Measurements from ENCODE around the gene ZNF76. TPM values are rescaled to one million over a fixed set of nuclear protein-coding genes. Genes with fewer than 3 reads are reported as not detected.

ZNF76 gene
- 18.5 TPM for polyA plus RNA-seq (2013, experiment 1 of 2; ENCODE audit: insufficient read length)
- polyA plus RNA-seq (2013, experiment 2 of 2; ENCODE audit: insufficient read length): 17.4 TPM

DNA sequence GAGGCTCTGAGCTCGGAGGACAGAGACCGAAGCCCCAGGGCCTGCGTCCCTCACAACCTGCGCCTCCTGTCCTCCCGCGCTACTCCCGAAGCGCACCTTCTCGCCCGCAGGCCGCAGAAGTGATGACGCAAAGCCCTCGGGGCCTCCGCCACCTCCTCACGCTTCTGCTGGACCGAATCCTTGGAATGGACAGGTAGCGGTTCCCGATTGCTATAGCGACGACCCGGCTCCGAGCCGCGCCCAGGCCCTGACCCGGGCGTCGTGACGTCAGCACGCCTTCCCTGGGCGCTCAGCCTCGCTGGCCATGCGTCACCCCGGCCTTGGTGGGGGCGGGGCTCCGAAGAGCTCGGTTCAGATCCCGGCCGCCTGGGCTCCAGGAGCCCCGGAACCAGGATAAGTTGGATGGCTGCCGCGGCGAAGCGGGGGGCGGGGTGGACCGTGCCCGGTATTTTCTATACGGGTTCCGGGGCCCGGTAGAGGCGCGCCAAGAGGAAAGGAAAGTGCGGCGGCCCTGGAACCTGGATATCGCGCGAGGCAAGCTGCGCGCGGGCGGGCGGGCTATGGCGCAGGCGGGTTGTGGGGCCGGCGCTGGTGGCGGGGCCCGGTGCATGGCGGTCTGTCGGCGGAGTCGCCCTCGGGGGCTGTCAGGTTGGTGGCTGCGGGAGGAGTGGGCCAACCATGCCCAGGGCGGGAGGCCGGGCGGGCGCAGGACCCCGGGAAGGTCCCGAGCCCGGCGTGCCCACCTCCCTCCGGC lies at the start of gene ZNF76:
ZNF76 (plus strand) TSS at position 542 of the 754 bp plus-strand sequence. CDS start 21,417 bp downstream, outside the sequence.
- DNase-seq: peak; percentile 97

GRCh38 chr6:35213298-35213791 lies 46.2 kb upstream of the ZNF76 start:
- DNase-seq: no peak

DNA sequence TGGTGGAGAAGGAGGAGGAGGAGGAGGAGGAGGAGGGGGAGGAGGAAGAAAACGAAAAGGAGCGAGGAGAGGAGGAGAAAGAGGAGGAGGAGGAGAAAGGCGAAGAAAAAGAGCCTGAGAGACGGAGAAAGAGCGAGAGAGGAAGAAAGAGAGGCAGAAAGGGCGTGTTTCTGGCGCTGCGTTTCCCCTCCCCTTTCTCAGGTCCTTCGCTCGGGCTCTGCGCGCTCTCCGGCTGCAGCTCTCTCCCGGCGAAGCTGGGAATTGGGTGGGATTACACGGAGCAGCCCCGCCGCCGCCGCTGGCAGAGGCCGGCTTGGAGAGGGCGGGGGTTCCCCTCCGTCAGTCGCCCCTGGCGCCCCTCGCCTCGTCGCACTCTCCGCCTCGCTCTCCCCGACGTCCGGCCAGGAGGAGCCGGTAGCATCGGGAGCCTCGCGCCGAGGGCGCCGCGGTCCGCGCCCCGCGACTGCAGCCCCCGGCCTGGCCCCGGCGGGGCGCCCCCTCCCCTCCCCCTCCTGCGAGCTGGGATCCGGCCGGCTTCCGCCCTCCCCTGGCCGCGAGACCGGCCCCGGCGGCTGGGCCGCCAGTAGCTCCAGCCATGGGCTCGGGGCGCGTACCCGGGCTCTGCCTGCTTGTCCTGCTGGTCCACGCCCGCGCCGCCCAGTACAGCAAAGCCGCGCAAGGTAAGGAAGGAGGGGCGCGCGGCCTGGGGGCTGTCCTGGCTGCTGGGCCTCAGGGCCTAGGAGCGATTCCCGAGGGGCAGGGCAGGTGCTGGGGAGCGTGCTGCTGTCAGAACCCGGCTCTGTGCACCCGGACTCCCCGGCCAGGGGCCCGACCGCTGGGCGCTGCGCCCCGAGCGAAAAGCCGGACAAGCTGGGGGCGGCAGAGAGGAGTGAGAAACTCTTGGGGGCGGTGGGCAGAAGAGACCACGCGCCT lies 45.4 kb upstream of the ZNF76 start, which contains the start of gene SCUBE3:
SCUBE3 (plus strand) TSS at position 133 of the 933 bp plus-strand sequence; CDS start at position 596, 463 bp downstream.
- DNase-seq: peak; percentile 58

DNA sequence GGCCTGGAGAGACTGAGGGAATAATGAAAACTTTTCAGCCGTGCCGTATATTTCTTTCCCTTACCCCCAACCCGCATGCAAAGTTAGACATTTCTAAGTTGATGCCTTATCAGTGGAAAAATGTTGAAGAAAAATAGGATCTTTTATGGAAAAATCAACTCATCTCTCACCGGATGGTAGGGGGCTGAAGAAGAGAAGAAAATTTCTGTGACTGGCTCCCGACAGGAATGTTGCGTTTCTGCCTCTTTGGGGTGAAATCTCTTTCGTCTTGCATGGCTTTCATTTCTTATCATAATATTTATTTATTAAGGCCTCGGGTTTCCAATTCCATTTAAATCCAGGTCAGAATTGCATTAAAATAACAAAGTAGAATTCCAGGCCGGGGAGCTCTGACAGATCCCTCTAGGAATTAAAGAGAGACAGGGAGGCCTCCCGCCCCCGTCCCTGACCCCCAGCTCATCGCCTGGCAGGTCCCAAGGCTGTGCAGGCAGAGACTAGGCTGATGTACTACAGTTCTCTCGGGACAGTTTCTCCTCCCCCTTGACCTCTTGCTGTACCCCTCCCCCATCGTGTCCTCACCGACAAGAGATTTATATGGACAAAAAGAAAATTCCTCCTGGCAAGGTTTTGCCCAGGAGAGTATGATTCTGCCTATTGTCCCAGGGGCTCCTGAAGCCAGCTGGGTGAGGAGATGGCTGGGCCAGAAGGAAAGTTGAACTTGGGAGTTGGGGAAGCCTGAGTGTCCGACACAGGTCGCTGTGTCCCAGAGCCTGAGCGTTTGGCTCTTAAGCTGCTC lies 44.5 kb upstream of the ZNF76 start:
- DNase-seq: no peak

DNA sequence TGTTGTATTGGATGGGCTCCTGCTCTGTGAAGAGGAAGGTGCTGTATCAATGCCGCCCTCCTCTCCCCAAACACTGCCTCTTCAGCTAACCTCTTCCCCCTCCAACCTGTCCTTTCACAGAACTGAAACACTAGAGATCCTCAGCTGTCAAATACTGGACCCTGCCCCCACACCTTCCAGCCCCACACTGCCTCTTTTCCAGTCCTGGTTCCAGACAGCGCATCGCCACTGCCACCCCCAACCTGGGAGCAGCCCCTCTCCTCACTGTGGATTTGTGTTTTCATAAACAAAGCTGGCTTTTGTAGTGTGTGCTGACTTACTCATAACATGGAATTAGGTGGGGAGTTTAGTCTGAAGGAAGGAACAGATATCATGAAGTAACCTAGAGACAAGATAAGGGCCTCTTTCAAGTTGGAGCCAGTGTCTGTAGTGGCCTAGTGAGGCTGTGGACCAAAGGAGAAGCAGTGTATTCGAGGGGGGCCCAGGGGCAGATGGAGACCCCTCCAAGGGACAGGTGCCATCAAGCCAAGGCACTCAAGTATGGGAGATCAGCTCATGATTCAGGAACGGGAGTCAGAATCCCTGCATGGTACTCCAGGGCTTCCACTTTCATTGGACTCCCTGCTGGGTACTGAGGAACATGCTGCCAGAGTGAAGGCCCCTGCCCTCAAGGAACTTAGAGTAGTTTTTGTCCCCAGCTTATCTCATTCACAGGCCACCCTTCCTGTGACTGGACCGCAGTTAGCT lies 43.7 kb upstream of the ZNF76 start:
- DNase-seq: no peak

DNA sequence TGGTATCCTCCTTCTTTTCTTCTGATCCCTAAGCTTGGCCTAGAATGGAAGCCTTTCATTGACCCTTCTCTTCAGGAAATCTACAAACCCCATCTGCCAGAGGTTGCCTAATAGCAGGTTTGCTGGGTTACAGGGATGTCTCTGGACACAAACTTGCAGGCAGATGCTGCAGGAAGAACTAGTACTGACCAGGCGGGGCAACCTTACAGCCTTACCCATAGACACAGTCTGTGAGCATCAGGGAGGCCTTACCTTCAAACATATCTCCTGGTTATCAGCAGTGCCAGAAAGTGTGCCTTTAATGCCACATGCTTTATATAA lies 43.2 kb upstream of the ZNF76 start:
- no peak for DNase-seq

DNA sequence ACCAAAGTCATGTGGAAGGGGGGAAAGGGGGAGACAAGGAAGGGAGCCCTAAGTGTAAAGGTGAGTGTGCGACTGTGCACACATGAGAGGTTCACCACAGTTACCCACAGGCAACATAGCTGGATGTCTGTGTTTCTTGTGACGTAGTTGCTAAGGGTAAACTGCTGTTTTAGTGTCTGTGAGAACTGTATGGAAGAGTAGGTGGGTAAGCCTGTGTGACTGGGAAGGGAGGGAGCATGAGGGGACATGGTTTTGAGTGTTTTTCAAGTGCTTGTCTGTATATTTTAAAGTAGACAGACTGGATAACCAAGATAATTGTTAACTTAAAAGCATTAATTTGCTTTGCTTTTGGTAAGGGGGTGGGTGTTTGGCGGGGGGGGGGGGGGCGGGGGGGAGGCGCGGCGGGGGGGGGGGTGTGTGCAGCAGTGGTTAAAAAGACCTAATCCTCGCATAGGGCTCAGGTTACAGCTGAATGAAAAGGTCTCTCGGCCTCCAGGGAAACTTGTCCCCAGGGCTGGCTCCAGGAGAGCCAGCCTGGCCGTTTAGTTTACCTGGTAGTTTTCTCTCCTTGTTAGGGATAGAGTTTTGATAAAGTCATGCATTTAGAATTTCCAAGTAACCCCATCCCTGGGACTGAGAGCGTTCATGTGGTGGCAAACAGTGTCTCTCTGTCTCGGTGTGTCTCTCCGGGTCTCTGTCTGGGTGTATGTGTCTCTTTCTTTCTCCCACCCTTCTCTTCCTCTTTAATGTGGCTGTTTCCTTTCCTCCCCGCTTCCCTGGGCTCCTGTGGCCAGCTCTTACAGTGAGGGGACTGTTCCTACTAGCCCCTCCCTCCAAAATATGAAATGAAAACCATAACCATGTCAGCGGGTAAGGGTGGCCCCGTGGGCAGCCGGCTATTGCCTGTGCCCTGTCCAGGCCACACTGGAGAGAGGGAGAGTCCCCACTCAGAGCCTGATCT lies 42.4 kb upstream of the ZNF76 start:
- DNase-seq: no peak

DNA sequence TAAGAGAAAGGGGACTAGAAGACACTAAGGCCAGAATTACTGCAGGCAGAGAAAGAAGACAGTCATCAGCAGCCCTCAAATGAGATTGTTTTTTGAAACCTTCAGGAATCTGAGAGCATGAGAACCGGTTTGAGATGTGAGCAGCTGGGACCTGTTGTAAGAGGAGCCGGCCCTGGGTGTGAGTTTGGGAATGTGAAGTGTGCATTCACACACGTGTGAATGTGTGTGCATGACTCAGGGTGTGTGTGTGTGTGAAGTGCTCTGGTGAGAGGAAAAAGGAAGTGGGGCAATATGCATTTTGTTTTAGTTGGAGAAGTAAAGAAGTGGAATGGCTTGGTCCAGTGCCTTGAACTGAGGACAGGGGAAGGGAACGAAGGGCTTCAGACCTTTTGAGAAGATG lies 41.5 kb upstream of the ZNF76 start:
- DNase-seq: peak; percentile 62

DNA sequence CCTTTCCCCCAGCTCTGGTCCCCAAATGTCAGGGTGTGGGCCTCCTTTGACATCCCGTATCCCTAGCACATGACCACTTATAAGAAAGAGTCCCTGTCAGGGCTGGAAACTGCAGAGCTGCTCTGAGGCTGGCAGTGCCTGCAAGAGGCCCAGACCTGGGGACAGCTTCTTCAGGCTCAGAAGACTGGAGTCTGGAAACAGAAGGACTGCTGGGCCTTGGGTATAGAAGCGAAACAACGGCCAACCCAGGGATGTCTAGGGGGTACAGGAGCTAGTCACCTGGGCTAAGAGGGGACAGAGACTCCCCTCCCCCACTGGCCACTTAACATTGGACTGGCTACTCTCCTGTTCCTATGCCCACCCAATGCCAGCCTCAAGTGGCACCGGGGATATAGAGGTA lies 41.1 kb upstream of the ZNF76 start:
- no peak for DNase-seq

- peak; percentile 39 for DNase-seq
Observed at GRCh38 chr6:35219683-35220326, 39.7 kb upstream of the ZNF76 start.

DNA sequence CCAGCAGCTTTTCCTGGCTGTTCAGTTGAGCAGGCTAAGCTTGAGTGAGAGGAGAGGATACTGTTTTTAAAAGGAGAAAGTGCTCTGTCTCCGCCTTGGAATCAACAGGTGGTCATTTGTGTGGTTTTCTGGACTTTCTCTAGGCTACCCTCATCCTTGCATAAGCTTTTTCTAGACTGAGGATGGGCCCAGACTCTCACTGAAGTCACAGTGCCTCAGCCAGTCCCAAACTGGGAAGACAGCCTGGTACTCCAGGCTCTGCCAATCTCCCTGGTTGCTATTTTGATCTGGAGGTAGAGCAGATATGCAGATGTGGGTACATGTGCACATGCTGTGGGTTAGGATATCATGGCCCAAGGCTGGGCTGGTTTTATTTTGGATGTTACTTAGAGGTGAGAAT lies 38.8 kb upstream of the ZNF76 start:
- no peak for DNase-seq

DNA sequence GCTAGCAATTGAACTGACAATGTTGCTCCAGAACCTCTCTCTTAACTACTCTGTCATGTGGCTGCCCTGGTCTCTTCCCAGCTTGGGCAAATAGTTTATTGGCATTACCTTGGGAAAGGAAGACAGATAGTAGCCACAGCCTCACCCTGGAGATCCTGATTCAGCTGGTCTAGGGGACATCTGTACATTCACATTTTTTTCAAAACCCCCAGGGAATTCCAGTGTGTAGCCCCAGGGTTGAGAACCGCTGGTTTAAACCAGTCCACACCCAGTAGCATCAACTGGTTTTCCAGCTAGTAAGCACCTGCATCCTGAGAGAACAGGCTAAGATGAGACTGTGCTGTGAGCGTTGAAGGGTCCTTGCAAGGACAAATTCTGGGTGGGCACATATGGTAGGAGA lies 36.1 kb upstream of the ZNF76 start:
- DNase-seq: no peak

DNA sequence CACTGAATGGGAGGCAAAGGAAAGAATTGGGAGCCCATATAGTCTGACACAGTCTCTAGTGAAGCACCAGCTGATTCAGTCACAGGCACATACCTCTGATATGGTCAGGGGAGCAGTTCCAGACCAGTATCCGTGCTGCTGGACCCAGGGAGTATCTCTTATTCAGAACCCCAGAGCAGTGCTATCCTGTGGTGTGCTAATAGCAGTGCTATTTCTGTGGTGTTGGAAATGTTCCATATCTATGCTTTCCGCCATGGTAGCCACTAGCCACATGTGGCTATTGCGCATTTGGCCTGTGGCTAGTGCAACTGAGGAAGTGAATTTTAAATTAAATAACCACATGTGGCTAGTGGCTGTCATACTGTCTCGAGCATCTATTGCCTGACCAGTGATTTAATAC lies 34.8 kb upstream of the ZNF76 start:
- DNase-seq: no peak

DNA sequence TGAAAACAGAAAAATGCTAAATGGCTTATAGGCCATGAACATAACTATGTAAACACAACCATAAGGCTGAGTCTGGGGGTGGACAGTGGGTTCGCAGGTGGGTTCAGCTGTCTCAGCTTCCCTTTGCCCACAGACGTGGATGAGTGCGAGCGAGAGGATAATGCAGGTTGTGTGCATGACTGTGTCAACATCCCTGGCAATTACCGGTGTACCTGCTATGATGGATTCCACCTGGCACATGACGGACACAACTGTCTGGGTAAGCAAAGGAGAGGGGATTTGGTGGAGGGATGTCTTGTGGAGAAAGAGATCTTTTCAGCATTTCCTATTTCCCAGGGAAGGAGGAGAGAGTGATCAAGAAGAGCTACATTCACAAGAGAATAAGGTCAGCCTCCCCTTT lies 31.1 kb upstream of the ZNF76 start:
- DNase-seq: no peak

DNA sequence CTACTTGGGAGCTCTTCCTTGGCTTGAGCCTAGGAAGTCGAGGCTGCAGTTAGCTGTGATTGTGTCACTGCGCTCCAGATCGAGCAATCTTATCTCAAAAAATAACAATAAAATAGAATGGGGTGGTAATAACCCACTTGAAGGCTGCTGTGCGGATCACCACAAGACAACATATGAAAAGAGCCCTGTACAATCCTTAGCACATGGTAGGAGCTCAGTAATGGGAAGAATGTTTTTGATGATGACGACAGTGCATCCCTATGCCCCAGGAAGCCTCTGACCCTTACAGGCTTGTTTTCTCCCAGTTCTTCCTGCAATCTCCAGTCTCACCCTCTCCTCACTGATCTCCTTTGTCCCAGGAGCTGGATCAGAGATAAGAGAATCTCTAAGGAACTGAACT lies 30.2 kb upstream of the ZNF76 start:
- no peak for DNase-seq

DNA sequence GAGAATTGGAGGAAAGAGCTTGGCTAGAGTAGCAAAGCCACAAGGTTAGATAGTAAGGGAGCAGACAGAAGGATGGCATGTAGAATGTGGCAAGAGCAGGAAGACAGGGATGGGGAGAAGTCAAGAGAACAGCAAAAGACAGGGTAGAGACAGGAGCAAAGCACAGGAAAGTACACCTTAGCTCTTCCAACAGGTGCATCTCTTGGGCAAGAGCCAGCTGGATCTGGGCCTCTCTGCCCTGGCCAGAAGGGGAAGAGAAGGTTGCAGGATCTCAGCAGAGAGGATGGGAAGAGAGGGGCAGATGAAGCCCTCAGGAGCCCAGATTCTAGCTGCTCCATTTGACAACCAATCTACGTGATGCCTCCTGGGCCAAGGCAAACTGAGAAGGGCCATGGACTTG lies 29.0 kb upstream of the ZNF76 start:
- DNase-seq: no peak

DNA sequence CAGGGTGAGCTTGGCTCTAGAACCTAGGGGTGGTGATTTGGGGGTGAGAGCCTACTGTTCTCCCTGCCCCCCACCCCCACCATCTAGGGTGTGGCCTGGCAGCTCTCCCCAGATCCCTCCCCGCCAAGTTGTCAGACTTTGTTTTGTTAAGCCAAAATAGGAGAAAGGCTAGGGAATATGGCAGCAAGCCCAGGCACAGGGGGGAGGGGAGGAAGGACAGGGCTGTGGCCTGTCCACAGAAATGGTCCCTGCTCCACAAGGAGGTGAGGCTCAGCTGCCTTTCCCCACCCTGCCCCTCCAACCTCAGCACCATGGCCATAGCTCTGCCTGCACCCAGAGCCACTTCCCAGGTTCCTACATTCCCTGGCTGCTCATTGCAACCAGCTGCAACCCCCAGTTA lies 28.6 kb upstream of the ZNF76 start:
- no peak for DNase-seq

- DNase-seq: no peak
Observed at GRCh38 chr6:35231563-35231962, 28.0 kb upstream of the ZNF76 start.

- no peak for DNase-seq
Observed at GRCh38 chr6:35234901-35235300, 24.6 kb upstream of the ZNF76 start.

DNA sequence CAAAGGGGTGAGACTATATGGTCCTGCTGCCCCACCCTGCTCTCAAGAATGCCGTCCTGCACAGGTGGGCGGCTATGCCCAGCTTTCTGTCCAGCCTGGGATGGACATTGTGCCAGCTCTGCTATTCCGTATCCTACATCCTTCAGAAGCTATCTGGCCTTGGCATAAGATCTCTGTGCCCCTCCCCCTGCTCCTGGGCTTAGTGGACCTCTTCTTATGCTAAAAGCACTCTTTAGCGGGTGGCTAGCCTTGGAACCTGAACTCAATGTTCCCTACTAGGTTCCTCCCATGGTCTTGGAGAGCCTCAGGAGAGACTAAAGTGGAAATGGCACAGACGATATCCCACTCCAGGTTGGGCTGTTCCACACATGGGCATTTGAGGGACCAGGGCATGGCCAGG lies 23.3 kb upstream of the ZNF76 start:
- DNase-seq: no peak

Data from fibroblast of skin of abdomen (primary cell).